ENCODE results near the gene TUSC2. TPM values are rescaled to one million over a fixed set of nuclear protein-coding genes. Genes with fewer than 3 reads are reported as not detected.

The TUSC2 gene
- polyA plus RNA-seq, 1 of the 3 experiments (the other 2 are of a cell fraction): 58.7 TPM

DNA sequence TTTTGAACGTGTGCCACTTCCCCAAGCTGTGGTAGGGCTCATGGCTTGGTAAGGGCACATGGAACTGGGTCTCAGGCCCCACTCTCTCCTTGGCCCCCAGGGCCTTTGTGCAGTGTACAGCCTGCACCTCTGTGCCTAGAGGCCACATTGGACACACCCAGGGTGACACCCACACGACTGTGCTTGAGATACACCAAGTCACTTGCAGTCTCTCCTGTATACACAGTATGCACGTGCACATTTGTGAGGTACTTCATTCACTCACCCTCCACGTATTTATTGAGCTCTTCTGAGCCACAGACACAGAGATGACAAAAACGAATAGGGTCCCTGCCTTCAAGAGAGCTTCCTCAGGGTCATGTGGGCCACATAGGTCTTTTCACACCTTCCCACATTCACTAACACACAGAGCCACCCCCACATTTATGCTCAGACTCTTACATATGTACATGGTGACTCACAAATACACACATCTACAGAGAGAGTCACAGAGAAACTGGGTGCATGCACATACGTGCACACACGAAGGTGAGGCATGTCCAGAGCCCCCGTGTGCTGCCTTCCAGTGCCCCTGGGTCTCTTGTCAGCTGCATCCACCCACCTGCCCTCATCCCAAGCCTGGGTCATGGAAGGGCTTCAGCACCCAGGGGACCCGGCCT lies 41.1 kb upstream of the TUSC2 start:
- Histone ChIP-seq H3K27me3 (ENCODE audit: insufficient read depth) (no peaks in the 10 kb centered on the region), H3K9me2 (no peaks in the 10 kb centered on the region), H4K20me1 (ENCODE audit: insufficient read depth) (no peaks in the 10 kb centered on the region), H3K79me2 (ENCODE audit: insufficient read depth) (no peaks in the 10 kb centered on the region), H3K27ac (ENCODE audit: low read depth in 2 of 2, low read length in 1 of 2) (peak overlapping the region in 1 of 2 experiments; percentile 56; a peak in 2 of 4 replicates), H3K4me3 (ENCODE audit: low read depth in 2 of 2, low read length in 1 of 2) (no peak overlapping the region), H3K9me3 (no peaks in the 10 kb centered on the region), H3F3A (replicated peaks; ENCODE audit: insufficient read depth) (no peaks in the 10 kb centered on the region), H2AFZ (ENCODE audit: low read depth) (no peak overlapping the region), H3K36me3 (replicated peaks in 1 of 2; ENCODE audit: control insufficient read depth in 1 of 2, insufficient read depth in 2 of 2, low read length in 1 of 2) (no peaks in the 10 kb centered on the region), H3K9ac (no peak overlapping the region), H3K4me1 (ENCODE audit: control insufficient read depth in 1 of 2, insufficient read depth in 2 of 2, low read depth in 1 of 2, low read length in 1 of 2) (peaks cover 0 to 64% of the 10 kb centered on the region in 2 experiments; a peak in 2 of 4 replicates), H3K4me2 (no peak overlapping the region)
- TF ChIP-seq TAF1 (IDR thresholded peaks at IDR 0.05; ENCODE audit: borderline replicate concordance, low read depth, low read length): no peak
- no peak for TF ChIP-seq EZH2phosphoT487 (IDR thresholded peaks at IDR 0.05; ENCODE audit: borderline replicate concordance, low read depth)
- no peak for TF ChIP-seq FOXJ3 (CRISPR knock-in tag; IDR thresholded peaks at IDR 0.05)
- TF ChIP-seq, protein P1, sequence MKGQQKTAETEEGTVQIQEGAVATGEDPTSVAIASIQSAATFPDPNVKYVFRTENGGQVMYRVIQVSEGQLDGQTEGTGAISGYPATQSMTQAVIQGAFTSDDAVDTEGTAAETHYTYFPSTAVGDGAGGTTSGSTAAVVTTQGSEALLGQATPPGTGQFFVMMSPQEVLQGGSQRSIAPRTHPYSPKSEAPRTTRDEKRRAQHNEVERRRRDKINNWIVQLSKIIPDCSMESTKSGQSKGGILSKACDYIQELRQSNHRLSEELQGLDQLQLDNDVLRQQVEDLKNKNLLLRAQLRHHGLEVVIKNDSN (IDR thresholded peaks at IDR 0.05; ENCODE audit: borderline replicate concordance, low read depth): no peak
- TF ChIP-seq SMC3 (IDR thresholded peaks at IDR 0.05; ENCODE audit: low read depth, low read length): no peak
- no peak for TF ChIP-seq FOXM1 (IDR thresholded peaks at IDR 0.05; ENCODE audit: low read depth)
- TF ChIP-seq, protein P2, sequence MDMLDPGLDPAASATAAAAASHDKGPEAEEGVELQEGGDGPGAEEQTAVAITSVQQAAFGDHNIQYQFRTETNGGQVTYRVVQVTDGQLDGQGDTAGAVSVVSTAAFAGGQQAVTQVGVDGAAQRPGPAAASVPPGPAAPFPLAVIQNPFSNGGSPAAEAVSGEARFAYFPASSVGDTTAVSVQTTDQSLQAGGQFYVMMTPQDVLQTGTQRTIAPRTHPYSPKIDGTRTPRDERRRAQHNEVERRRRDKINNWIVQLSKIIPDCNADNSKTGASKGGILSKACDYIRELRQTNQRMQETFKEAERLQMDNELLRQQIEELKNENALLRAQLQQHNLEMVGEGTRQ (IDR thresholded peaks at IDR 0.05; ENCODE audit: borderline replicate concordance, low read depth, low read length): no peak
- TF ChIP-seq TCF12 (IDR thresholded peaks at IDR 0.05): no peak
- no peak for TF ChIP-seq JUND (IDR thresholded peaks at IDR 0.05)
- TF ChIP-seq GABPA (IDR thresholded peaks at IDR 0.05; ENCODE audit: low read depth): no peak
- no peak for TF ChIP-seq GATA2 (CRISPR knock-in tag; IDR thresholded peaks at IDR 0.05)
- TF ChIP-seq, protein P3, sequence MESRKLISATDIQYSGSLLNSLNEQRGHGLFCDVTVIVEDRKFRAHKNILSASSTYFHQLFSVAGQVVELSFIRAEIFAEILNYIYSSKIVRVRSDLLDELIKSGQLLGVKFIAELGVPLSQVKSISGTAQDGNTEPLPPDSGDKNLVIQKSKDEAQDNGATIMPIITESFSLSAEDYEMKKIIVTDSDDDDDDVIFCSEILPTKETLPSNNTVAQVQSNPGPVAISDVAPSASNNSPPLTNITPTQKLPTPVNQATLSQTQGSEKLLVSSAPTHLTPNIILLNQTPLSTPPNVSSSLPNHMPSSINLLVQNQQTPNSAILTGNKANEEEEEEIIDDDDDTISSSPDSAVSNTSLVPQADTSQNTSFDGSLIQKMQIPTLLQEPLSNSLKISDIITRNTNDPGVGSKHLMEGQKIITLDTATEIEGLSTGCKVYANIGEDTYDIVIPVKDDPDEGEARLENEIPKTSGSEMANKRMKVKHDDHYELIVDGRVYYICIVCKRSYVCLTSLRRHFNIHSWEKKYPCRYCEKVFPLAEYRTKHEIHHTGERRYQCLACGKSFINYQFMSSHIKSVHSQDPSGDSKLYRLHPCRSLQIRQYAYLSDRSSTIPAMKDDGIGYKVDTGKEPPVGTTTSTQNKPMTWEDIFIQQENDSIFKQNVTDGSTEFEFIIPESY (IDR thresholded peaks at IDR 0.05; ENCODE audit: borderline replicate concordance, low read depth): no peak
- no peak for TF ChIP-seq NFIC (IDR thresholded peaks at IDR 0.05; ENCODE audit: borderline replicate concordance)
- no peak for TF ChIP-seq YY1 (IDR thresholded peaks at IDR 0.05; ENCODE audit: low read depth)
- TF ChIP-seq, protein P4, sequence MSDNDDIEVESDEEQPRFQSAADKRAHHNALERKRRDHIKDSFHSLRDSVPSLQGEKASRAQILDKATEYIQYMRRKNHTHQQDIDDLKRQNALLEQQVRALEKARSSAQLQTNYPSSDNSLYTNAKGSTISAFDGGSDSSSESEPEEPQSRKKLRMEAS (IDR thresholded peaks at IDR 0.05; ENCODE audit: low read depth): no peak
- no peak for TF ChIP-seq RAD21 (IDR thresholded peaks at IDR 0.05; ENCODE audit: low read length)
- no peak for TF ChIP-seq ELF1 (IDR thresholded peaks at IDR 0.05)
- DNase-seq: no peak
- POLR2A ChIA-PET: interaction anchor here (1.3 to 4.6 kb wide), 7 partner anchors 8 to 42 kb away, joined by 3 to 28 read pairs (median 7); partner anchors contain the start of genes CYB561D2, NPRL2 and TMEM115
- CTCF ChIA-PET: interaction anchor here (0.7 to 5.8 kb wide), 13 partner anchors 8 to 173 kb away, joined by 3 to 70 read pairs (median 6); no protein-coding TSS in a partner anchor
- WGBS (ENCODE audit: low lambda C conversion rate): 56% methylated on average over 6 of the region's 9 CpGs
